Measurements from ENCODE around the gene FRAS1.
"Not testable (repeated sequence)": the region's sequence is repeated elsewhere in the genome, so short reads cannot be mapped to it uniquely, and the experiment has no call there.

Gene FRAS1

GRCh38 chr4:78057135-78057599 is at the start of gene FRAS1:
Gene FRAS1, plus strand, starts transcription at chr4:78057323. Its CDS starts 687 bp downstream, at chr4:78058010.
- no peak for DNase-seq

- not testable (repeated sequence) for DNase-seq
These were observed 46.1 kb upstream of the FRAS1 start for GRCh38 chr4:78011003-78011402.

GRCh38 chr4:78014889-78015886 is 41.9 kb upstream of the FRAS1 start:
- no peak for DNase-seq

GRCh38 chr4:78018271-78019049 is 38.7 kb upstream of the FRAS1 start:
- no peak for DNase-seq

- DNase-seq, result no peak
These were observed 37.7 kb upstream of the FRAS1 start for GRCh38 chr4:78019414-78019813.

- no peak for DNase-seq
These were observed 36.4 kb upstream of the FRAS1 start for GRCh38 chr4:78020677-78021076.

- no peak for DNase-seq
These were observed 34.6 kb upstream of the FRAS1 start for GRCh38 chr4:78022517-78022916.

GRCh38 chr4:78024085-78024484 is 33.0 kb upstream of the FRAS1 start:
- DNase-seq, result no peak

- peak; percentile 51 for DNase-seq
These were observed 32.5 kb upstream of the FRAS1 start for GRCh38 chr4:78024576-78025091.

- no peak for DNase-seq
These were observed 25.6 kb upstream of the FRAS1 start for GRCh38 chr4:78031417-78031950.

- no peak for DNase-seq
These were observed 24.7 kb upstream of the FRAS1 start for GRCh38 chr4:78032446-78032845.

GRCh38 chr4:78032929-78033328 is 24.2 kb upstream of the FRAS1 start:
- no peak for DNase-seq

GRCh38 chr4:78033861-78034260 is 23.3 kb upstream of the FRAS1 start:
- DNase-seq, result no peak

GRCh38 chr4:78038704-78039103 is 18.4 kb upstream of the FRAS1 start:
- DNase-seq, result no peak

- DNase-seq, result no peak
These were observed 17.4 kb upstream of the FRAS1 start for GRCh38 chr4:78039678-78040077.

- no peak for DNase-seq
These were observed 16.7 kb upstream of the FRAS1 start for GRCh38 chr4:78040431-78040830.

GRCh38 chr4:78047366-78047765 is 9.8 kb upstream of the FRAS1 start:
- DNase-seq, result no peak

GRCh38 chr4:78056265-78057129 is 626 bp upstream of the FRAS1 start:
- peak; percentile 10 for DNase-seq

- DNase-seq, result peak; percentile 5
These were observed 752 bp downstream of the FRAS1 start for GRCh38 chr4:78057600-78058550.

- DNase-seq, result peak; percentile 6
These were observed 1.7 kb downstream of the FRAS1 start for GRCh38 chr4:78058591-78059523.
